H9 (cell line): ENCODE data around the gene PKNOX2. TPM values are rescaled to one million over a fixed set of nuclear protein-coding genes. Genes with fewer than 3 reads are reported as not detected.

Source experiments
- DNase-seq: peaks from one replicate; pipeline ENCODE4 v3.0.0-alpha.2; 2017
- H2AFZ ChIP-seq: one replicate; pipeline ENCODE4 v1.6.1; 2013; ENCODE audit warnings: mild to moderate bottlenecking, low read length, control low read depth, moderate library complexity
- H2AK5ac ChIP-seq: 2 replicates; pipeline ENCODE4 v1.6.1; 2013; ENCODE audit warnings: low read length, control low read depth, mixed read lengths; ENCODE audit not compliant: insufficient read length
- H2BK120ac ChIP-seq: one replicate; pipeline ENCODE4 v1.6.1; 2013; ENCODE audit warnings: low read depth, mild to moderate bottlenecking, low read length, control low read depth, inconsistent platforms; ENCODE audit not compliant: poor library complexity, severe bottlenecking
- H2BK12ac ChIP-seq: 2 replicates; pipeline ENCODE4 v1.6.1; 2013; ENCODE audit warnings: low read length, control low read depth, mixed read lengths, low read depth; ENCODE audit not compliant: insufficient read length
- H2BK15ac ChIP-seq: 2 replicates; pipeline ENCODE4 v1.6.1; 2013; ENCODE audit warnings: low read depth, low read length, control low read depth
- H2BK20ac ChIP-seq: one replicate; pipeline ENCODE4 v1.6.1; 2013; ENCODE audit warnings: low read depth, mild to moderate bottlenecking, low read length, control low read depth, inconsistent platforms; ENCODE audit not compliant: poor library complexity, severe bottlenecking
- H2BK5ac ChIP-seq: 2 replicates; pipeline ENCODE4 v1.6.1; 2013; ENCODE audit warnings: low read length, control low read depth, mixed read lengths; ENCODE audit not compliant: insufficient read length
- H3K14ac ChIP-seq: 2 replicates; pipeline ENCODE4 v1.6.1; 2013; ENCODE audit warnings: low read length, control low read depth; ENCODE audit not compliant: insufficient read depth
- H3K18ac ChIP-seq: 2 replicates; pipeline ENCODE4 v1.6.1; 2013; ENCODE audit warnings: low read depth, mild to moderate bottlenecking, mixed read lengths, low read length, control low read depth; ENCODE audit not compliant: insufficient read length
- H3K23ac ChIP-seq: 2 replicates; pipeline ENCODE4 v1.6.1; 2013; ENCODE audit warnings: low read length, control low read depth, mixed read lengths, low read depth; ENCODE audit not compliant: insufficient read length
- H3K23me2 ChIP-seq: 2 replicates; pipeline ENCODE4 v1.6.1; 2013; ENCODE audit warnings: low read depth, mild to moderate bottlenecking, mixed read lengths, low read length, control low read depth; ENCODE audit not compliant: insufficient read length, poor library complexity, severe bottlenecking
- H3K27ac ChIP-seq: 2 replicates; pipeline ENCODE4 v1.5.1; 2013; ENCODE audit warnings: low read length, control low read depth, mixed read lengths, low read depth; ENCODE audit not compliant: insufficient read length
- H3K27me3 ChIP-seq: 2 replicates; pipeline ENCODE4 v1.6.1; 2013; ENCODE audit warnings: low read length, control low read depth, inconsistent platforms; ENCODE audit not compliant: insufficient read depth
- H3K4ac ChIP-seq: 2 replicates; pipeline ENCODE4 v1.6.1; 2013; ENCODE audit warnings: low read depth, mild to moderate bottlenecking, control low read depth, inconsistent platforms, low read length, moderate library complexity
- H3K4me1 ChIP-seq: 2 replicates; pipeline ENCODE4 v1.6.1; 2013; ENCODE audit warnings: low read length, control low read depth, inconsistent platforms; ENCODE audit not compliant: insufficient read depth
- H3K4me2 ChIP-seq: 2 replicates; pipeline ENCODE4 v1.6.1; 2013; ENCODE audit warnings: low read length, control low read depth, mixed read lengths; ENCODE audit not compliant: insufficient read length, insufficient read depth
- H3K56ac ChIP-seq: 2 replicates; pipeline ENCODE4 v1.6.1; 2013; ENCODE audit warnings: low read depth, mild to moderate bottlenecking, mixed read lengths, low read length, control low read depth; ENCODE audit not compliant: insufficient read length
- H3K79me1 ChIP-seq: 2 replicates; pipeline ENCODE4 v1.6.1; 2013; ENCODE audit warnings: low read depth, mild to moderate bottlenecking, moderate library complexity, low read length, control low read depth, inconsistent platforms; ENCODE audit not compliant: insufficient read depth, poor library complexity, severe bottlenecking
- H3K79me2 ChIP-seq: 2 replicates; pipeline ENCODE4 v1.6.1; 2013; ENCODE audit warnings: low read length, control low read depth, inconsistent platforms; ENCODE audit not compliant: insufficient read depth
- H3K9ac ChIP-seq: 2 replicates; pipeline ENCODE4 v1.6.1; 2013; ENCODE audit warnings: low read length, control low read depth, mixed read lengths; ENCODE audit not compliant: insufficient read length; ENCODE audit errors: extremely low read depth
- H3K9me3 ChIP-seq: one replicate; pipeline ENCODE4 v1.6.1; 2013; ENCODE audit warnings: low read depth, low read length, inconsistent platforms; ENCODE audit not compliant: control insufficient read depth
- H3T11ph ChIP-seq: one replicate; pipeline ENCODE4 v1.6.1; 2013; ENCODE audit warnings: mild to moderate bottlenecking, low read length, control low read depth, inconsistent platforms
- H4K20me1 ChIP-seq: one replicate; pipeline ENCODE4 v1.6.1; 2013; ENCODE audit not compliant: control insufficient read depth, insufficient read length, insufficient read depth
- H4K5ac ChIP-seq: 2 replicates; pipeline ENCODE4 v1.6.1; 2013; ENCODE audit warnings: low read depth, mild to moderate bottlenecking, mixed read lengths, low read length, control low read depth; ENCODE audit not compliant: insufficient read length
- H4K8ac ChIP-seq: replicated peaks from 2 replicates; pipeline ENCODE4 v1.6.1; 2013; ENCODE audit warnings: low read length, control low read depth, mixed read lengths, low read depth; ENCODE audit not compliant: insufficient read length
- H4K91ac ChIP-seq: 2 replicates; pipeline ENCODE4 v1.6.1; 2013; ENCODE audit warnings: low read depth, mild to moderate bottlenecking, moderate library complexity, mixed read lengths, low read length, control low read depth; ENCODE audit not compliant: insufficient read length
- H3K27ac Mint-ChIP-seq, 3 experiments: 2 replicates in 2 of 3; 3 replicates in 1 of 3; pipeline ENCODE4 v1.8.0; 2020 to 2021; ENCODE audit warnings: mixed read lengths in 3 of 3, mild to moderate bottlenecking in 1 of 3, moderate library complexity in 1 of 3
- H3K27me3 Mint-ChIP-seq: 2 replicates; pipeline ENCODE4 v1.8.0; 2021; ENCODE audit warnings: low read depth, mild to moderate bottlenecking, moderate library complexity, mixed read lengths
- H3K36me3 Mint-ChIP-seq, 3 experiments: 2 replicates in 2 of 3; 3 replicates in 1 of 3; pipeline ENCODE4 v1.8.0; 2020 to 2021; ENCODE audit warnings: low read depth in 3 of 3, mixed read lengths in 3 of 3; ENCODE audit not compliant: insufficient read depth in 1 of 3
- H3K4me1 Mint-ChIP-seq, 2 experiments: 2 replicates each; pipeline ENCODE4 v1.8.0; 2020; ENCODE audit warnings: mixed read lengths in 2 of 2
- H3K4me3 Mint-ChIP-seq, 2 experiments: 2 replicates in 1 of 2; 3 replicates in 1 of 2; pipeline ENCODE4 v1.8.0; 2020 to 2021; ENCODE audit warnings: mild to moderate bottlenecking in 2 of 2, mixed read lengths in 2 of 2, moderate library complexity in 1 of 2
- H3K9me3 Mint-ChIP-seq, 2 experiments: 2 replicates in 1 of 2; 3 replicates in 1 of 2; pipeline ENCODE4 v1.8.0; 2020; ENCODE audit warnings: mild to moderate bottlenecking in 2 of 2, mixed read lengths in 2 of 2, moderate library complexity in 1 of 2
- WGBS: extraction: QIAGEN DNeasy Blood & Tissue Kit; methylation state at CpG from one replicate; pipeline ENCODE4 v1.1.7; 2013; ENCODE audit warnings: missing lambda C conversion rate, low lambda C conversion rate, mixed read lengths; ENCODE audit not compliant: insufficient read length; ENCODE audit errors: extremely low coverage; 5-methylcytosine and 5-hydroxymethylcytosine counted together
- total RNA-seq: library from RNA; stranded (reverse); gene quantifications from 2 replicates; pipeline ENCODE4 v1.2.1, GENCODE V29; 2021
- TF ChIP-seq, protein P1 (sequence below): fragments of 200-600 bp; sonication (generic); conservative IDR thresholded peaks from 3 replicates; pipeline ENCODE4 v1.8.0; 2021; ENCODE audit warnings: antibody characterized with exemption, mild to moderate bottlenecking

Gene PKNOX2
- total RNA-seq, 1 experiment from 2014 or later: 1.3 TPM

GRCh38 chr11:125264100-125265022 is 99.8 kb downstream of the PKNOX2 start:
- H3K27me3 ChIP-seq: no peaks in the 10 kb centered on the region; the same call in 1 of the 2 replicates
- H3K4ac ChIP-seq: no peak overlapping the region; the same call in 1 of the 2 replicates
- no CpG with 5 or more reads among the region's 14 CpGs for WGBS
- peak overlapping the region; percentile 67 for H4K91ac ChIP-seq
- peaks cover 31% of the 10 kb centered on the region for H3K27me3 Mint-ChIP-seq
- no peaks in the 10 kb centered on the region for H3K9me3 ChIP-seq
- H3K27ac ChIP-seq: no peak overlapping the region
- peaks cover 4% of the 10 kb centered on the region for H3K23me2 ChIP-seq
- H3K27ac Mint-ChIP-seq: no peak overlapping the region
- no peak overlapping the region for H3K56ac ChIP-seq
- H2BK120ac ChIP-seq: no peak overlapping the region
- no peak overlapping the region for H3K23ac ChIP-seq
- H2AFZ ChIP-seq: no peak overlapping the region
- H2BK20ac ChIP-seq: no peak overlapping the region
- H3T11ph ChIP-seq: peak overlapping the region; percentile 59
- H3K4me3 Mint-ChIP-seq: no peak overlapping the region
- no peak for DNase-seq
- H4K8ac ChIP-seq: no peak overlapping the region
- no peak overlapping the region for H2AK5ac ChIP-seq
- no peak overlapping the region for H2BK15ac ChIP-seq
- H3K4me1 ChIP-seq: peaks cover 9% of the 10 kb centered on the region
- H3K4me1 Mint-ChIP-seq: peaks cover 40 to 67% of the 10 kb centered on the region in 2 experiments
- no peak overlapping the region for H2BK12ac ChIP-seq
- no peak overlapping the region for H3K4me2 ChIP-seq
- TF ChIP-seq, protein P1, sequence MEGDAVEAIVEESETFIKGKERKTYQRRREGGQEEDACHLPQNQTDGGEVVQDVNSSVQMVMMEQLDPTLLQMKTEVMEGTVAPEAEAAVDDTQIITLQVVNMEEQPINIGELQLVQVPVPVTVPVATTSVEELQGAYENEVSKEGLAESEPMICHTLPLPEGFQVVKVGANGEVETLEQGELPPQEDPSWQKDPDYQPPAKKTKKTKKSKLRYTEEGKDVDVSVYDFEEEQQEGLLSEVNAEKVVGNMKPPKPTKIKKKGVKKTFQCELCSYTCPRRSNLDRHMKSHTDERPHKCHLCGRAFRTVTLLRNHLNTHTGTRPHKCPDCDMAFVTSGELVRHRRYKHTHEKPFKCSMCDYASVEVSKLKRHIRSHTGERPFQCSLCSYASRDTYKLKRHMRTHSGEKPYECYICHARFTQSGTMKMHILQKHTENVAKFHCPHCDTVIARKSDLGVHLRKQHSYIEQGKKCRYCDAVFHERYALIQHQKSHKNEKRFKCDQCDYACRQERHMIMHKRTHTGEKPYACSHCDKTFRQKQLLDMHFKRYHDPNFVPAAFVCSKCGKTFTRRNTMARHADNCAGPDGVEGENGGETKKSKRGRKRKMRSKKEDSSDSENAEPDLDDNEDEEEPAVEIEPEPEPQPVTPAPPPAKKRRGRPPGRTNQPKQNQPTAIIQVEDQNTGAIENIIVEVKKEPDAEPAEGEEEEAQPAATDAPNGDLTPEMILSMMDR: peak; percentile 19; the same call in 2 of the 3 replicates
- H3K9ac ChIP-seq: no peak overlapping the region
- H4K20me1 ChIP-seq: peaks cover 2% of the 10 kb centered on the region
- H3K36me3 Mint-ChIP-seq: no peaks in the 10 kb centered on the region
- H3K79me2 ChIP-seq: no peaks in the 10 kb centered on the region
- H3K79me1 ChIP-seq: no peaks in the 10 kb centered on the region
- H3K9me3 Mint-ChIP-seq: no peaks in the 10 kb centered on the region
- H3K18ac ChIP-seq: peak overlapping the region; percentile 15
- no peak overlapping the region for H2BK5ac ChIP-seq
- no peak overlapping the region for H4K5ac ChIP-seq
- H3K14ac ChIP-seq: no peak overlapping the region; the same call in 1 of the 2 replicates
